GM18517 (cell line): Measurements from ENCODE around the gene SEMA4D.
"Not testable (repeated sequence)": the region's sequence is repeated elsewhere in the genome, so short reads cannot be mapped to it uniquely, and the experiment has no call there.

ENCODE experiments used
- ATAC-seq: cut with Tn5 transposase; IDR thresholded peaks from one replicate; pipeline ENCODE4 v1.9.1; 2021; ENCODE audit warnings: mild to moderate bottlenecking, moderate library complexity; ENCODE audit not compliant: unreplicated experiment

The SEMA4D gene

DNA sequence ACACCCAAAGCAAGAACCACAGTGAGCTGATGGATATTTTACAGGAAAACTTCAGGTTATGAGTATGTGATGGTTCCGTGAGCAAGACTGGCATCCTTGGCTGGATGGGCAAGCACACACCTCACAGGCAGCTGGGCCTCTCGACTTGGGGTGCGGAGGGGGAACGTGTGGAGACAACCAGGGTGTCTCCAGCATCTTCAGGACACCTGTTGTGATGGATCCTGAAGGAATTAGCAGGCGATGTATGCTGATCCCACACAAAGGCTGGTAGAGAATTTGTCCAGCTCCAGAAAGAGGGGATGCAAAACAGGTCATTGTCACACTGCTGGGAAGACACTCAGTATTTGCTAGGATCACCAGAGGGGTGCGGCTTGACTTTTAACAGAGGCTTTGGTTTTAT is 136.9 kb downstream of the SEMA4D start:
- ATAC-seq = no peak

DNA sequence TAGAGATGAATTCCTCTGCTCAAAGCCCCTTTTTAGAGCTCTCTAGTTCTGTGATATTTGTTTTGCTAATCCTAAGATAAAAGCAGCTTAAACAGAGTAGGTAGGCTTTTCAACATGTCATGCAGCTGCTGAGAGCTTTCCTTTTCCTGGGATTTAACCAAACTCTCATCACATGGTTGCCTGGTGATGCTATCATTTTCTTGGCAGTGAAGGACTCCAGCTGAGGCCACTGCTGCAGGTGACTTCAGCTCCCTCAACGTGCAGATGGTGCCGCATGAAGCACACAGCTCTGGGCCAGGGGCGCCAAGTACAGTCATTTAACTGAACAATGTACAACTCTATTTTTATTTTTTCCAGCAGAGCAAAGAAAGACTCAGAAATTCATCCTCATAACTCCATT is 137.4 kb downstream of the SEMA4D start:
- no peak for ATAC-seq

DNA sequence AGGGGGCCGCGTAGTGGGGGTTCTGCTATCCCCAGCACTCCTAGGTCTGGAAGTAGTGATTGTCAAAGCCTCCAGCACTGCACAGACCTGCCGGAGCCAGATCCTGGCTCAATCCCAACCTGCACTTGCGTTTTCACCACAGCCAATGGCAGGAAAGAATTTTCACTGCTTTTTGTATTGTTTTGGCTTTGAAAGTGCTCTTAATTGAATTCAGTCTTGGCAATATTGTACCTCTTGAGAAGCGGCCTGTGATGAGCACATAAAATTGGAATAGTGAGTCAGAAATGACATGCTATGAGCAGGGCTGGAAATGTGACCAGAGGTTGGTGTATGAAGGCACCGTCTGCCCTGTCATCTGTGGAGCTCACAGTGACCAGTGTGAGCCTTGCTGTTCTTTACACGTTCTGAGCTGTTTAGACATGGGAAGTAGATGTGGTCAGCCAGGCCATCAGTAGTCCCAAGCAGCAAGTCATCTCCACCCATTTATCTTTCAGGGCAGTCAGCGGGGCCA is 138.1 kb downstream of the SEMA4D start:
- ATAC-seq = no peak

DNA sequence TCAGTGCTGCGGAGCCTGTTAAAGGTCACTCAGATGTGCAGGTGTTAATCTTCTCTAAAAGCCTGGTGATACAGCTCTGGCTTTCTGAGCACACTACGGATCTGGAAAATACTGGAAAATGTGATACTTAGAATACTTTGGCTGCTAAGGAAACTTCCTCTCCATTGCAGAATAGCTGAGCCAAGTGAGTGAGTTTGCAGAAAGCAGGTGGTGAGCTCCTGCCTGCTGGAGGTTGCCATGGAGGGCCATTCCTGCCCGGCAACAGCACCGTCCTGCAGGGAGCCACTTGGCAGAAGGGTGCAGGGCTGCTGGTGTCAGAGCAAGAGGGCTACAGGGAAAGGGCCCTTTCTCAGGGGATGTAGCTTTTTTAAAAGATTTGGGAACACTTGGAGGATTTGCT is 138.9 kb downstream of the SEMA4D start:
- ATAC-seq = no peak

DNA sequence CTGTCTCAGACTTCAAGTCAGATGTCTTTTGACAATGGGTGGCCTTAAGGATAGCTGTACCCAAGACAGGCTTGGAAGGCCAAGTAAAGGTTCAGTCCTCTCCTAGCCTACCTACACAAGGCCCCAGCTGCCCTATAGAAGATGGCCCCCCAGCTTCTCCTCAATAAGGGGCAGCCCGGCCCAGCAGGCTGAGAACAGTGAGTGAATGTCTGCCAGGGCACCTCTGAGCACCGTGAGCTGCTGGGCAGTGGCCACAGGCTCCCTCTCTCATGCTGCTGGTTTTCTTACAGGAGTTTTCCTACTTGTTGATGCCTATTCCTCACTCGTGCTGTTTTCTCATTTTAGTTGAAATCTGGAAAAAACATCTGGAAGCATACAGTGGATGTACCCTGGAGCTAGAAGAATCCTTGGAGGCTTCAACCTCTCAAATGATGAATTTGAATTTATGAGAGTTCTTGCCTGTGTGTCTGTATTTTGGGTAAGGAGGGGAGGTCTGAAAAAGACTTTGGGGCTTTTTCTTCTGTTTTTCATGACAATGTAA is 139.5 kb downstream of the SEMA4D start:
- no peak for ATAC-seq

DNA sequence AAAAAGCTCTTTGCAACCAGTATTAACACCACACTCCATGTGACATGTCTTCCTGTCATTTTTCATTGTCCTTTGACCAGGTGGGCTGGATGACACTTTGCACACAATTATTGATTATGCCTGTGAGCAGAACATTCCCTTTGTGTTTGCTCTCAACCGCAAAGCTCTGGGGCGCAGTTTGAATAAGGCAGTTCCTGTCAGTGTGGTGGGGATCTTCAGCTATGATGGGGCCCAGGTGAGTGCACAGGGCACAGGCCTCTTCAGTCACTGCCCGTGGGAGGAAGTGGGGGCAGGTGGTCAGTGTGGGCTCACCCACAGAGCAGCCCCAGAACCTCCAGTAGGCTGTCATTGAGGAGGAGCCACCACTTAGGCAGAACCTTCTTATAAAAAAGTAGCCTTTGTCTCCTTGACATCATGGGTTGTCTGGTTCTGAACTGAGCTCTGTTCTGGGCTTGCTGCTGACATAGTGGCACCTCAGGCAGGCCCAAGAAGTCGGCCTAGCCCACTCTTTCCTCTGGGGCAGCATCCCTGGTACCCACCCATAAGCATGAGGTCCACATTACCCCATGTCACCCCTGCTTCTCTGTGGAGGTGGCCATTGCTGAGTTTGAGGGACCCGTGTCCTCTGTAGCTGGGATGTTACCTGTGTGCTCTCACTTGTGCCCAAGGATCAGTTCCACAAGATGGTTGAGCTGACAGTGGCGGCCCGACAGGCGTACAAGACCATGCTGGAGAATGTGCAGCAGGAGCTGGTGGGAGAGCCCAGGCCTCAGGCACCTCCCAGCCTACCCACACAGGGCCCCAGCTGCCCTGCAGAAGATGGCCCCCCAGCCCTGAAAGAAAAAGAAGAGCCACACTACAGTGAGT is 140.3 kb downstream of the SEMA4D start:
- ATAC-seq = no peak

DNA sequence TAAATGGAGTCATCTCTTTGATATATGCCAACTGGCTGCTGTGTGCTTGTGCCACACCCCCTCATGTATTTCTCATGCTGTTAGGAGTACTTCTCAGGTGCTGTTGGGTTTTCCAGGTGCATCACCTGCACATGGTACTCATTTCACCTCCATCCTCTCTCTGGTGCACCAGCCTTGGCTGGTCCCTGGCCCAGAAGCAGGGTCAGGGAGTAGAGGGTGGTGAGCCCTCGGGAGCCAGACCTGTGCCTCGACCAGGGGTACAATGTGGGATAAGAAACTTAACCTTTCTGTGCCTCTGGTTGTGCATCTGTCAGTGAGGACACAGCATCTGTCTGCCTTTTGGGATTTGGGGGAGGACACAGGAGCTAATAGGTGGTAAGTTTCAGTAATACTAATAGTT is 141.1 kb downstream of the SEMA4D start:
- no peak for ATAC-seq

DNA sequence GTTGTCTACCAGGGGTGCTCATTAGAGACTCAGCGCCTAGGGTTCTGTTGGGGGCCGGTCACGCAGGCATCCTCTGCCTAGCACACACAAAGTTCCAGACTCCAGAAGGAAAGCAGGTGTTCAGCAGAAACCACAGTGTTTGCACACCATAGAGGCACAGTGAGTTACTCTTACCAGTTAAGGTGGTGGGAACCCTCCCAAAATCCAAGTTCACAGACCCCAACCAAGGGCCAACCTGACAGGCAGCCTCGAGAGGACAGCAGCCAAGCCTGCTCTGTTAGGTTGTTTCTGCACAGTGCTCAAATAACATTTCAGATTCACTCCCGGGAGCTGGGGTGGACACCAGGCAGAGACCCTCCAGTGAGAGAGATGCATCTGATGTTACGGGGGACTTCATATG is 143.4 kb downstream of the SEMA4D start:
- ATAC-seq = no peak

DNA sequence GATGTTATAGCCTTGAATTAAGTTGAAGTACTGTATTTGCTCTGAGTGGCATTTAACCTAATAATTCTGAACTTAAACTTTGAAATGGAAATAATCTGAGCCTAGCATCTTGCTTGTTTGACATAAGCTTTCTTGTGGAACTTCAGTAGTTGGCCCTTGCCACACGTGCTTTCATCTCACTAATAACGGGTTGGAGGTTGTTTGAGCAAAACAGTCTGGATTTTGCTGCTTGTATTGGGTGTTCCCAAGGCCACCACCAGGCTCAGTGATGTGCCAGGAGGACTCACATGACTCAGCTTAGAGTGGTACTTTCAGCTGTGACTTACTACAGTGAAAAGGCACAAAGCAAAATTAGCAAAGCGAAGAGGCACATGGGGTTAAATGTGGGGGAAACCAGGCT is 143.9 kb downstream of the SEMA4D start:
- no peak for ATAC-seq

DNA sequence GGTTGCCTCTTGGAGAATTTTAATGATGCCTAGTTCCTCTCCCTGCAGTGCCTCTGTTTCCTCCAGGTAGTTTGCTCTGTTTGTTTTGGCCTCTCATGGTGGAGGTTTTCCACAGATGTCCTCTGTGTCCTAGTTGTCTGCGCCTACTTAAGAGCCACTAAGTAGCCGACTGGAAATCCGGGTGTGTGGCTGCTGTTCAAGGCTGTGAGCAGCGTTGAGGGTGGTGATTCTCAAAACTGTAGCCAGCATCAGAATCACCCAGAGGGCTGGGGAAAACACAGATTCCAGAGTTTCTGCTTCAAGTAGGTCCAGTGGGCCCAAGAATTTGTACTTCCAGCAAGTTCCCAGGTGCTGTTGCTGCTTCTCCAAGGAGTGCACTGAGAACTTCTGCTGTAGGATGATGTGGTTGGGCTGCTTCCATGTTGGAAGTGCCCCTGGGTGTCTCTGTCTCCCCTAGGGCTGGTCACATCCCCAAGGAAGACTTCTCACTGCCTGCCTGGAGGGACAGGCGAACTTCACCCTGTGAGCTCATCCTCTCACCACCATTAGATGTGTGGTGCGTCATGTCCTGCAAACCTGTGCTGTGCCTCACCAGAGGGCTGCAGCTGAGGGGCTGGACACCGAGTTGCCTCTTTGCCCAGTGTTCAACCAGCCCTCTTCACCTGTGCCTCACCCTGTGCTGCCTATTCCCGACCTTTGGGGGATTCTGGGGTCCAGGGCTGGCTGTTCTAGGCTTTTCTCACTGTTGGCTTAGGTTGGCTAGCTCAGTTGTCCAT is 144.9 kb downstream of the SEMA4D start:
- ATAC-seq = no peak

DNA sequence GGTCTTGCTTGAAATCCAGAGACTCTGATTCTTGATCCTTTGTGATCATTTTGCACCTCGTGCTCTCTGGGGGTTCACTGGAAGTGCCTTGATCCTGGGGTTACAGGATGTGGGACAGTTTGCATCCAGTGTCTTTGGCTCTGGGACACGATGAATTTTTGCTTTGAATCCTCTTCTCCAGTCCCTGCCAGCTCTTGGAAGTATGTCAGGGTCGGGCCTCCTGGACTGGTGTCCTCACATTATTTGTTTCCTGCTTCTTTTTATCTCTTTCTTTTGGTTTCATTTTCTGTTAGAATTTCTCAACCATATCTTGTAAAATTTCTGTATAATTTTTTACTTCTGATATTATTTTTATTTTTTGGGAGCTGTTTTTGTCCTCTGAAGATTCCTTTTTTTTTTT is 145.5 kb downstream of the SEMA4D start:
- no peak for ATAC-seq

DNA sequence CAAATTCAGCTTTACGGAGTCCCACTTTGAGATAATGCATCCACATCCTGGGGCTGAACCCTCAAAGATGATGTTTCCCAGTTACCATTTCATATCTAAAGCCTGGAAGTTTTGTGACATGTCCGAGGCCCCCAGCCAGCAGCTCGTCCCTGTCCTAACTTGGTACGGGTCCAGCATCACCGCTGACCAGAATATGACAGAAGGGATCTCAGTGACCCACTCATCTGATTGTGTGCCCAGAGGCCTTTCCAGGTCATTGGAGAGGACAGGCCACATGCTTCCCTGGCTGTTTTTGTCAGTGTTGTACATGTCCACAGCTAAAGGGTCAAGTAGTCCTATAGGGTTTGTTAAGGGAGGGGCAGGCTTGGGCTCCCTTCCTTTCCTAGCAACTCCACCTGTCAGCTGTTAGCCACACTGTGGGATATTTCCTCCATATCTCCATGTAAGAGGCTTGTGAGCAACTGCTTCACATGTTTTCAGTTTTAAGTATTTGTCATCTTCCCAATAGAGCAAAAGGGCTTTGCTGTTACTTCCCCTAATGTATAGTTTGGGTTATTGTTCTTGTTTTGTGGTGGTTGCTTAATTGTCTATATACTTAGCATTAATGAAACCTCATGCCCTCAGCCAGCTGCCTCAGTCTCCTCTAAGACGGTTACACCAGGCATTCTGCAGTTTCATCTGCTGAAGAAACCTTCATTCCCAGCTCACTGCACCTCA is 146.2 kb downstream of the SEMA4D start:
- no peak for ATAC-seq

DNA sequence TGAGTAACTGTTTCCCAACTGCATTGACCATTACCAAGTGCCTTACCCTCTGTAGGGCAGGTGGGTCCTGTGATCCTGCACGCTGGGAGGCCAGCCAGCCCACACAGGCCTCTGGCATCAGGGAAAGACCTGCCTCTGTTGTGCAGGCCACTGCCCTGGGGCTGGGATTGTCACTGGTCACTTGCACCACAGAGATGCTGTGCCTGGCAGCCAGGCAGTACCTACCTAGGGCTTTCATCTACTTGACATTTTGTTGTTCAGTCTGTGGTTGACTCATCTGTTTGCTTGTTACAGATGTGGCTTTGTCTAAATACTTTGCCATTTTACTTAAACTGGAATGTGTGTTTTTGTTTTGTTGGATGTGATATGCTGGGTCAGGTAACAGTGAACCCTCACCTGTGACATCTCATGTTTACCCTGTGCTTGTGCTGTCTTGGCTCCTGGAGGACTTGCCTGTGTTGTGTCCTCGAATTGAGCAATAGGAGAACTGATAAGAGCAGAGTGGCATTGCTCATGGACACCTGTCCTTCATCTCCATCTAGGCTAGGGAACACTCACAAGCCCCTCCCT is 146.8 kb downstream of the SEMA4D start:
- ATAC-seq = no peak

DNA sequence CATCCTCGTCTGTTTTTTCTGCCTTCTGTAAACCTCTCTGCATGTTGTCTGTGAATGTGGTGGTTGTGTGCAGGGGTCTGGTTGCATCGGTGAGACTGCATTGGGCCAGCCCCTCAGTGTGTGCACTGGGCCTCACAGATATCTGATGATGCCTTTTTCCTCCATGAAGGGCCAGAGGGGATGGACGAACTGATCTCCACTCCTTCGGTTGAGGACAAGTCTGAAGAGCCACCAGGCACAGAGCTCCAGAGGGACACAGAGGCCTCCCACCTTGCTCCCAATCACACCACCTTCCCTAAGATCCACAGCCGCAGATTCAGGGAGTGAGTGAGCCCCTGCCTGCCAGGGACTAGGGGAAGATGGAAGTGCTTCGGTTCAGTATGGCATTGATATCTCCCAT is 148.3 kb downstream of the SEMA4D start:
- no peak for ATAC-seq

DNA sequence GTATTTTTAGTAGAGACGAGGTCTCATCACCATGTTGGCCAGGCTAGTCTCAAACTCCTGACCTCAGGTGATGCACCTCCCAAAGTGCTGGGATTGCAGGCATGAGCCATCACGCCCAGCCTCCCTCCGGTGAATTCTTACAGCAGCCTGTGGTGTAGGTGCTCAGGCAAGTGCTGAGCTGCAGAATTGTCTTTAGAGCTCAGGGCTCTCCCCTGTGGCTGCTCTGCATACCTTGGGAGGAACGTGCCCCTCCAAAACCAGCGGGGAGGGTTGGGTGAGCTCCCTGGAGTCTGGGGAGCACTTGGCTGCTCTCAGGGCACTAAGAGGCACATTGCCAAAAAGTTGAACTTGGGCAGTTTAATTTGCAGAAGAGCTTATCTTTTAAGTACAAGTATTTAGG is 150.3 kb downstream of the SEMA4D start:
- ATAC-seq = no peak

DNA sequence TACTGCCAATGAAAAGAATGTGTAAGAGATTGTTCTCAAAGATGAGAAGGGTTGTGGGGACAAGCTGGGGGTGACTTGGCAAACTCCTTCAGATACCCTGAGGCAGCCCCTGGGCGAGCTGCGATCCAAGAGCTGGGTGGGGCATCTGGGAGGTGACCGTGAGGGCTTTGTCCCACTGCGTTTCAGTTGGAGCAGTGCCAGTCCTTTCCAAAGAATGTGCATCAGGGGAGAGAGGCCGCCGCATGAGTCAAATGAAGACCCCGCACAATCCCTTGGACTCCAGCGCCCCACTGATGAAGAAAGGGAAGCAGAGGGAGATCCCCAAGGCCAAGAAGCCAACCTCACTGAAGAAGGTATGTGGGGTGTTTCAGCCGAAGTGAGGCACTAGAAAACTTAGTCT is 151.2 kb downstream of the SEMA4D start:
- no peak for ATAC-seq

DNA sequence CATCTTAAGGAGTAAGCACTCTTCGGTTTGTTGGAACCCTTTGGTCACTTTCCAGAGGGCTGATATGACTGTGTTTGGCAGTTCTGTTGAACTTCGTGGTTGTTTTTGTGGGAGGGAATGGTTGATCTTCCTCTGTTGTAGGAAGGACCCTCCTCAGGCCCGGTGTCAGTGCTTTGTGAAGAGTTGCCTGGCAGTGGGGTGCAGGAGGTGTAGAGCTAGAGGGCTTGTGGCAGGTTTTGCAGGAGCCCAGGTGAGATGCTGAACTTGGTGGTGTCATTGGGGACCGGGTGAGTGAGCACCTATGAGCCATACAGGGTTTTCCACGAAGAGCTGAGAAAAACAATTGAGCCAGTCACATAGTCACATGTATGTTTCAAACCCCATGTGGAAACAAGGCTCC is 152.4 kb downstream of the SEMA4D start:
- no peak for ATAC-seq

DNA sequence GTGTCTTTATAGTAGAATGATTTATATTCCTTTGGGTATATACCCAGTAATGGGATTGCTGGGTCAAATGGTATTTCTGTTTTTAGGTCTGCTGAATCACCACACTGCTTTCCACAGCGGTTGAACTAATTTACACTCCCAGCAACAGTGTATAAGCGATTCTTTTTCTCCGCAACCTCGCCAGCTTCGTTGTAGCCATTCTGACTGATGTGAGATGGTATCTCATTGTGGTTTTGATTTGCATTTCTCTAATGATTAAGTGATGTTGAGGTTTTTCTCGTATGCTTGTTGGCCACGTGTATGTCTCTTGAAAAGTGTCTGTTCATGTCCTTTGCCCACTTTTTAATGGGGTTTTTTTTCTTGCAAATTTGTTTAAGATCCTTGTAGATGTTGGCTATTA is 154.1 kb downstream of the SEMA4D start:
- ATAC-seq = not testable (repeated sequence)

DNA sequence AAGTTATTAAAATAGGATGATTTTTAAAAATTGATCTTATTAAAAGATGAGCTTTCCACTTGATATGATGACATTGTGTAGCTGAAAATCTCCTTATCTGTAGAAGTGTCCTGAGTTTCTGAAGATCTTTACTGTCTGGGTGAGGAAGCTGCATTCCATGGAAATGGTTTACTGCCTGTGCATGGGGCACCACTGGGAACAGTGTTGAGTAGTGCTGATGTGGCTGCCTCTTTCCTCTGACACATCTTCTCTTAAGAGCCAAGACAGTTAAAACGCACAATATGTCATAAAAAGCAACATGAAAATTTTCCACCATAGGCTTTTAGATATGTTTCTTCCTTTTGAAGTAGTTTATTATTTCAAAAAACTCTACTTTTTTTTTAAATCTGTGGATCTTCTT is 155.0 kb downstream of the SEMA4D start:
- no peak for ATAC-seq

DNA sequence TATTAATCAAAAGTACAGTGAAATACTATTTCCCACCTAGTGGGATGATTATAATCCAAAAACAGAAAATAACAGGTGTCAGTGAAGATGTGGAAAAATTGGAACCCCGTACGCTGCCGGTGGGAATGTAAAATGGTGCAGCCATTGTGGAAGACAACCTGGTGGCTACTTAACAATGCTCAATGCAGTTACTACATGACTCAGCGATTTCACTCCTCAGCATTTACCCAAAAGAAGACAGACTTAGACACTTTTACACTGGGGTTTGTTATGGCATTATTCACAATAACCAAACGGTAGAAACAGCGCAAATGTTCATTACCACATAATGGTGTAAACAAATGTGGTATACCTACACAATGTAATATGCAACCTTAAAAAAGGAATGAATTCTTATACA is 155.7 kb downstream of the SEMA4D start:
- no peak for ATAC-seq

DNA sequence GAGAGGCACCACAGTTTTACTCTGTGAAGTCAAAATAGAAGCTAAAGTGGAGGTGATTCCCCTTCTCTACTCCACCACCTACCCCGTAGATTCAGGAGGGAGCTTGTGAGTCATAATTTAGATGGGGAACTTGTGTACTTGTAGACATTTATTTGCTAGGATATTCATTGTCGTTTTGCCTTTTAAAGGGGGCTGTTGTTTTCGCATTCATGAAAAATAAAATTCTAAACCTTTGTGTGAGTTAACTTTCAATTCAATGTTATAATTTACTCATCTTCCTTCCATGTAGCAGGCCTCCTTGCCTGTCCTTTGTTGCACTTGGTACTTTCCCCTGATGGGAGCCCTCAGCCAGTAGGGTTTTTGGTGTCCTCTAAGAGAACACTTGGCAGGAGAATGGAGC is 157.6 kb downstream of the SEMA4D start:
- ATAC-seq = no peak
